Lower leg skin (tissue), 4 donors: ENCODE results near the gene TAF11. TPM values are rescaled to one million over a fixed set of nuclear protein-coding genes. Genes with fewer than 3 reads are reported as not detected.

Experiments used
- total RNA-seq, 4 donors: library from RNA; depleted of rRNA; stranded (reverse); fragments of >200 nt; gene quantifications; one replicate each; pipeline ENCODE4 v1.1.0, GENCODE V29; 2016

Gene TAF11
- total RNA-seq, 4 donors from 2014 or later: 14.5 to 23.1 (median 18.1) TPM

Other genes starting within 250 kb of the TAF11 start
- gene ILRUN, start 191.3 kb downstream of the TAF11 start, total RNA-seq: 10 to 100 TPM; 60.2 to 65.4 (median 62.9) TPM
- 10 to 100 TPM; 38.4 to 51.0 (median 43.9) TPM for gene SNRPC, start 130.5 kb downstream of the TAF11 start, total RNA-seq
- gene BLTP3A, start 96.0 kb downstream of the TAF11 start, total RNA-seq: 1 to 10 TPM; 5.6 to 9.0 (median 7.4) TPM
- gene ANKS1A, start 1.2 kb upstream of the TAF11 start, total RNA-seq: 10 to 100 TPM; 22.9 to 27.8 (median 25.3) TPM